SK-MEL-5 (cell line): ENCODE data around the gene VKORC1L1. TPM values are rescaled to one million over a fixed set of nuclear protein-coding genes. Genes with fewer than 3 reads are reported as not detected.
"Not testable (repeated sequence)": the region's sequence is repeated elsewhere in the genome, so short reads cannot be mapped to it uniquely, and the experiment has no call there.

Experiments
- DNase-seq: peaks from one replicate; pipeline ENCODE4 v3.0.0-alpha.2; 2016; ENCODE audit warnings: low read depth, low spot score
- in situ Hi-C: cut with HindIII; loops from 2 replicates; pipeline ENCODE4 v1.10.0; 2016; ENCODE audit warnings: low sequenced_read_pairs, high pct_unique_total_duplicates, low pct_unique_long_range_greater_than_20kb
- small RNA-seq, 2 experiments: library from RNA; depleted of rRNA; stranded (forward); fragments of <200 nt; gene quantifications; one replicate each; pipeline ENCODE3, GENCODE V24; 2014
- total RNA-seq: library from RNA; depleted of rRNA; stranded (reverse); fragments of >200 nt; shearing (Covaris generic); gene quantifications from 2 replicates; pipeline ENCODE4 v1.2.3, GENCODE V29; 2014; rRNA removed

The VKORC1L1 gene
- total RNA-seq, 1 experiment from 2014 or later: 16.6 TPM

- in situ Hi-C loops: no loop called here
- no peak for DNase-seq
These were observed 111.2 kb downstream of the VKORC1L1 start for GRCh38 chr7:65983965-65984658.

DNA sequence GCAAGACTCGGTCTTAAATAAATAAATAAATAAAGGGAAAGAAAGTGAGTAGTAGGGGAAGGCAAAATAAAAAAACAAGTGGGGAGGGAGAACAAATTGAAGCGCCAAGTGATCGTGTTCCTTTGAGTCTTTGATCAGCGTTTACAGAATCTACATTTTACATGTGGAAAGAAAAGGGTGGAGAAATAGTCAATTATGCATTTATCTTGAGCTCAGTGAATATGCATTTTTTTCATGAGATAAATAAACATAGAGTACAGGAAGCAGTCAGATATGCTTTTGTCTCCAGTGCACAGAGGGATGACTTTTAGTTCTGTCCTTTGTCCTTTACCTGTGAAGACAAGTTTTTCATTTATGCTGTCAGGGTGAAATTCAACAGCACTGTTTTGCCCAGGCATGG is 115.2 kb downstream of the VKORC1L1 start:
- no peak for DNase-seq
- in situ Hi-C loops: no loop called here

GRCh38 chr7:65988503-65988902 is 115.6 kb downstream of the VKORC1L1 start:
- in situ Hi-C loops, DNase-seq: not testable (repeated sequence)

DNA sequence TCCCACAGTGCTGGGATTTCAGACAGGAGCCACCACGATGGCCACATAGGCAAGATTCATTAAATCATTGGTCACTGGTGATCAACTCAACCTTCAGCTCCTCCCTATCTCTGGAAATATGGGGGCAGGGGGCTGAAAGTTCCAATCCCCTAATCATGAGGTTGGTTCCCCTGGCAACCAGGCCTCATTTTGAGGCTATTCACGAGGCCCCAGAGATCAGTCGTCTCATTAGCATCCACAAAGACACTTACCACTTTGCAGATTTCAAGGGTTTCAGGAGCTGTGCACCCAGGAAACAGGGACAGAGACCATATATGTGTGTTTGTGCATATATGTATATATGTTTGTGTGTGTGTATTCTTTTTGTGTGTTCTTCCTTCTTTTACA is 116.8 kb downstream of the VKORC1L1 start:
- DNase-seq: no peak
- in situ Hi-C loops: no loop called here

GRCh38 chr7:65991829-65992228 is 119.0 kb downstream of the VKORC1L1 start:
- DNase-seq, in situ Hi-C loops: not testable (repeated sequence)

- no peak for DNase-seq
- in situ Hi-C loops: no loop called here
These were observed 119.7 kb downstream of the VKORC1L1 start for GRCh38 chr7:65992526-65992925.

DNA sequence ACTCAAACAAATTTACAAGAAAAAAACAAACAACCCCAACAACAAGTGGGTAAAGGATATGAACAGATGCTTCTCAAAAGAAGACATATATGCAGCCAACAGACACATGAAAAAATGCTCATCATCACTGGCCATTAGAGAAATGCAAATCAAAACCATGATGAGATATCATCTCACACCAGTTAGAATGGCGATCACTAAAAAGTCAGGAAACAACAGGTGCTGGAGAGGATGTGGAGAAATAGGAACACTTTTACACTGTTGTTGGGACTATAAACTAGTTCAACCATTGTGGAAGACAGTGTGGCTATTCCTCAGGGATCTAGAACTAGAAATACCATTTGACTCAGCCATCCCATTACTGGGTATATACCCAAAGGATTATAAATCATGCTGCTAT is 122.1 kb downstream of the VKORC1L1 start:
- DNase-seq, in situ Hi-C loops: not testable (repeated sequence)

DNA sequence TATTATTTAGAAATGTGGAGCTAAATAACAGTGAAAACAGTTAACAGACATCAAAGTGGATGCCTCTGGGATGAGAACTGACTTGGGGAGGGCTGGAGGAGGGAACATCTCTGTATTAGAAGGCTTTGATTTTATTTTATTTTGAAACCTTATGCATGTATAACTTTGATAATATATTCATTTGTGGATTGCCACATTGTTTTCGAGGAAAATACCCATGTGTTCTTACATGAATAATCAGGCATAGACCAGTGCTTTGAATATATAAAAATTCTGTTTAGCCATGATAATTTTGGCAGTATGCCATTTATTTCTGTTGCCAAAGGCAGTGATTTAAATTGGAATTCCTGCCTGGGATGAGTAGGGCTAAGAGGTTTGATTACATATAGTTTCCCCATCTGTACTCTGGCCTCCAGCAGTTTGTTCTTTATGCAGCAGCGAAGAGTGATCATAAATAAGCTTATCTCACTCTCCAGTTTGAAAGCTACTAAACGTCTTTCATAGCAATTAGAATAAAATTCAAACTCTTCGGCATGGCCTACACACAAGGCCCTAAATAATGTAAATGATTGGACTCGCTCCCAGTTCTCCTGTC is 128.0 kb downstream of the VKORC1L1 start:
- in situ Hi-C loops, DNase-seq: not testable (repeated sequence)

- DNase-seq, in situ Hi-C loops: not testable (repeated sequence)
These were observed 132.3 kb downstream of the VKORC1L1 start for GRCh38 chr7:66005115-66005671.

DNA sequence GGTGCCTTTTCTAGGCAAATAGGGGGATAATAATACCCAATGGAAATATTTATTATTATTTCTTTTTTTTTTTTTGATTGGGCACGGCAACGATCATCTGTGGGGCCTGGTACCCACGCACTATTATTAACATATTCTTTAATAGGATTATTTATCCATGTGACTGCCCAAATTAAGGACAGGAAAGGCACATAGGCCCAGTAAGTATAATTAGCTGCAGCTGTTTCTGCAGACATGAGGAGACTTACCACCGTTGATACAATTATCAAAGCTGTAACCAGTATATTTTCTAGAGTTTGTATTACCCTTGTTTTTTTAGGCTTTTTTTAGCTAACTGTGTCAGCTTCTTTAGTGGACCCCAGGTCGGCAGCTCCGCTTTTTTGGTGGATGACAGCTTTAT is 134.4 kb downstream of the VKORC1L1 start:
- in situ Hi-C loops: no loop called here
- no peak for DNase-seq

Small RNAs within 50 kb of the gene (small RNA-seq; reads per million reads assigned to genes)
- gene AC073261.1 (0 reads per million in 2 experiments), gene RNU6-973P (0 reads per million in 2 experiments)

Other genes with a start within 250 kb of the VKORC1L1 start
- 57.7 and 68.7 TPM in 2 replicates for gene GUSB, start 109.1 kb downstream of the VKORC1L1 start, total RNA-seq
- gene ASL, start 202.7 kb downstream of the VKORC1L1 start, total RNA-seq: 28.0 and 31.8 TPM in 2 replicates
- gene CRCP, start 241.8 kb downstream of the VKORC1L1 start, total RNA-seq: 38.3 and 45.4 TPM in 2 replicates